ENCODE data around the gene HSPA8.

HSPA8 gene

GRCh38 chr11:123069908-123070821 is 8.2 kb upstream of the HSPA8 start:
- H3K4me3 ChIP-seq (ENCODE audit: low read length) = peak overlapping the region; percentile 66
- H3K9me2 ChIP-seq (replicated peaks; ENCODE audit: insufficient read depth, low read length) = no peaks in the 10 kb centered on the region
- peaks cover 37% of the 10 kb centered on the region for H3K79me2 ChIP-seq (ENCODE audit: low read length)
- peak overlapping the region; percentile 81 for H3K9ac ChIP-seq (ENCODE audit: low read length)
- 0 out of 2 replicates have a peak overlapping the region, but pooled peaks have one; percentile 10 for H2AFZ ChIP-seq (ENCODE audit: low read length)
- H3K4me2 ChIP-seq (ENCODE audit: low read depth, low read length) = peak overlapping the region; percentile 96
- H3K4me1 ChIP-seq (ENCODE audit: low read length) = peaks cover 19% of the 10 kb centered on the region
- no peaks in the 10 kb centered on the region for H3K27me3 ChIP-seq (replicated peaks; ENCODE audit: insufficient read depth, low read length)
- H3K9me3 ChIP-seq (replicated peaks; ENCODE audit: insufficient read depth, low read length) = no peaks in the 10 kb centered on the region
- H3K27ac ChIP-seq (ENCODE audit: low read length) = peak overlapping the region; percentile 93
- peaks cover 26% of the 10 kb centered on the region for H3F3A ChIP-seq (ENCODE audit: insufficient read depth, low read length)
- peak; percentile 55 for DNase-seq
- H3K36me3 ChIP-seq (replicated peaks; ENCODE audit: insufficient read depth, low read length) = no peaks in the 10 kb centered on the region
- no peak for TF ChIP-seq EZH2 (optimal IDR thresholded peaks at IDR 0.05; ENCODE audit: low read depth, low read length)
- no peak for TF ChIP-seq EZH2phosphoT487 (IDR thresholded peaks at IDR 0.05; ENCODE audit: low read length)
- TF ChIP-seq CTCF (IDR thresholded peaks at IDR 0.05; ENCODE audit: low read length) = no peak
- no peaks in the 10 kb centered on the region for H4K20me1 ChIP-seq (ENCODE audit: insufficient read depth, low read length)

- Histone ChIP-seq H3K27ac (ENCODE audit: low read length) (no peak overlapping the region), H3K4me1 (ENCODE audit: low read length) (peaks cover 15% of the 10 kb centered on the region), H3K9me2 (replicated peaks; ENCODE audit: insufficient read depth, low read length) (no peaks in the 10 kb centered on the region), H3K79me2 (ENCODE audit: low read length) (peaks cover 70% of the 10 kb centered on the region), H3K36me3 (replicated peaks; ENCODE audit: insufficient read depth, low read length) (peaks cover 6% of the 10 kb centered on the region; the same call in 1 of the 2 replicates), H4K20me1 (ENCODE audit: insufficient read depth, low read length) (peaks cover 12% of the 10 kb centered on the region), H2AFZ (ENCODE audit: low read length) (no peak overlapping the region), H3F3A (ENCODE audit: insufficient read depth, low read length) (peaks cover 39% of the 10 kb centered on the region), H3K4me3 (ENCODE audit: low read length) (no peak overlapping the region), H3K4me2 (ENCODE audit: low read depth, low read length) (no peak overlapping the region), H3K27me3 (replicated peaks; ENCODE audit: insufficient read depth, low read length) (no peaks in the 10 kb centered on the region), H3K9me3 (replicated peaks; ENCODE audit: insufficient read depth, low read length) (no peaks in the 10 kb centered on the region), H3K9ac (ENCODE audit: low read length) (no peak overlapping the region)
- DNase-seq = no peak
- no peak for TF ChIP-seq EZH2 (optimal IDR thresholded peaks at IDR 0.05; ENCODE audit: low read depth, low read length)
- TF ChIP-seq EZH2phosphoT487 (IDR thresholded peaks at IDR 0.05; ENCODE audit: low read length) = no peak
- no peak for TF ChIP-seq CTCF (IDR thresholded peaks at IDR 0.05; ENCODE audit: low read length)
Observed at GRCh38 chr11:123065621-123066020, 3.7 kb upstream of the HSPA8 start.

GRCh38 chr11:123063826-123064657 is 2.1 kb upstream of the HSPA8 start:
- H3K27ac ChIP-seq (ENCODE audit: low read length) = peak overlapping the region; percentile 99
- H4K20me1 ChIP-seq (ENCODE audit: insufficient read depth, low read length) = peaks cover 28% of the 10 kb centered on the region
- H3K9ac ChIP-seq (ENCODE audit: low read length) = peak overlapping the region; percentile 100
- peak overlapping the region; percentile 82 for H3K4me2 ChIP-seq (ENCODE audit: low read depth, low read length)
- H3K36me3 ChIP-seq (replicated peaks; ENCODE audit: insufficient read depth, low read length) = peaks cover 18% of the 10 kb centered on the region; the same call in 1 of the 2 replicates
- DNase-seq = no peak
- H3K4me1 ChIP-seq (ENCODE audit: low read length) = peaks cover 10% of the 10 kb centered on the region
- H3K27me3 ChIP-seq (replicated peaks; ENCODE audit: insufficient read depth, low read length) = no peaks in the 10 kb centered on the region
- H3K9me2 ChIP-seq (replicated peaks; ENCODE audit: insufficient read depth, low read length) = no peaks in the 10 kb centered on the region
- H2AFZ ChIP-seq (ENCODE audit: low read length) = no peak overlapping the region
- no peak for TF ChIP-seq EZH2 (optimal IDR thresholded peaks at IDR 0.05; ENCODE audit: low read depth, low read length)
- H3K79me2 ChIP-seq (ENCODE audit: low read length) = peaks cover 74% of the 10 kb centered on the region
- H3F3A ChIP-seq (ENCODE audit: insufficient read depth, low read length) = peaks cover 40% of the 10 kb centered on the region
- H3K9me3 ChIP-seq (replicated peaks; ENCODE audit: insufficient read depth, low read length) = no peaks in the 10 kb centered on the region
- H3K4me3 ChIP-seq (ENCODE audit: low read length) = peak overlapping the region; percentile 81

Data from MM.1S (cell line).